NCI-H748 treated with DMSO at 0.1 percent for 48 hours (cell line): ENCODE measurements around the gene TMEM44.

Experiments
- DNase-seq: peaks from one replicate; lab custom pipeline; 2025; lab: John Stamatoyannopoulos, UW

The TMEM44 gene

GRCh38 chr3:194577986-194578905, 55.0 kb downstream of the TMEM44 start:
- DNase-seq = no peak

GRCh38 chr3:194575484-194576210, 57.6 kb downstream of the TMEM44 start:
- no peak for DNase-seq

- no peak for DNase-seq
Measured at GRCh38 chr3:194574639-194575483, 58.4 kb downstream of the TMEM44 start.

GRCh38 chr3:194573680-194574437, 59.4 kb downstream of the TMEM44 start:
- peak; percentile 1 for DNase-seq

- no peak for DNase-seq
Measured at GRCh38 chr3:194572944-194573491, 60.2 kb downstream of the TMEM44 start.

GRCh38 chr3:194572143-194572789, 61.0 kb downstream of the TMEM44 start:
- no peak for DNase-seq

- DNase-seq = no peak
Measured at GRCh38 chr3:194571491-194572142, 61.6 kb downstream of the TMEM44 start.

GRCh38 chr3:194570898-194571297, 62.3 kb downstream of the TMEM44 start:
- no peak for DNase-seq

GRCh38 chr3:194570235-194570634, 63.0 kb downstream of the TMEM44 start:
- no peak for DNase-seq

- DNase-seq = no peak
Measured at GRCh38 chr3:194569252-194569651, 64.0 kb downstream of the TMEM44 start.

GRCh38 chr3:194565597-194566190, 67.5 kb downstream of the TMEM44 start:
- DNase-seq = no peak

GRCh38 chr3:194562986-194563385, 70.2 kb downstream of the TMEM44 start:
- DNase-seq = no peak

- no peak for DNase-seq
Measured at GRCh38 chr3:194561306-194561974, 71.8 kb downstream of the TMEM44 start.

GRCh38 chr3:194560047-194560446, 73.2 kb downstream of the TMEM44 start:
- no peak for DNase-seq

GRCh38 chr3:194559530-194559929, 73.7 kb downstream of the TMEM44 start:
- no peak for DNase-seq

- no peak for DNase-seq
Measured at GRCh38 chr3:194556086-194557056, 76.8 kb downstream of the TMEM44 start.

GRCh38 chr3:194555175-194556062, 77.8 kb downstream of the TMEM44 start:
- DNase-seq = no peak
